ENCODE measurements around the gene HSDL1.

DNA sequence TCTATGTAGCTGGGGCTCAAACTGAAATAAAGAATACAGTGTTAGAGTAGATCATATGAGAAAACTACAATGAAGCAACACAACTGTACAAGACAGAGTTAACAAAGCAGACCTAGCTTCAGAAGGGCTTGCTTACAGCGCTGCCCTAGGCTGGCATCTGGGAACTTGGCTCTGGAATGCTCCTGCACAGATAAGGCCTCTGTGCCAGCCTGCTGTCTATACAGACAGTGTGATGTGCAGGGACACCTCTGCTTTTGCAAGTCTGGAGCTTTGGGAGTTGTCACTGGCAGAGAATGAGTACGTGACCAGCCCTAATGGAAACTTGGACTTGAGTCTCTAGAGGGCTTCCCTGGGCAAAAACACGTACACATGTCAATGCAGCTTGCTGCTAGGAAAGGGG, 70.3 kb downstream of the HSDL1 start:
- TF ChIP-seq SP1 (IDR thresholded peaks at IDR 0.05; ENCODE audit: low read depth, low read length) (no peak), ATF2 (IDR thresholded peaks at IDR 0.05; ENCODE audit: low read length) (no peak), RAD21 (IDR thresholded peaks at IDR 0.05 in 1 of 2, conservative IDR thresholded peaks at IDR 0.05 in 1 of 2; ENCODE audit: low read depth in 2 of 2, low read length in 2 of 2) (no peak), CTCF (IDR thresholded peaks at IDR 0.05; ENCODE audit: control extremely low read depth in 1 of 3, insufficient read depth in 1 of 3, low read depth in 1 of 3, low read length in 3 of 3) (no peak), EP300 (IDR thresholded peaks at IDR 0.05; ENCODE audit: borderline replicate concordance in 1 of 2, low read depth in 2 of 2, low read length in 2 of 2) (no peak), TEAD4 (IDR thresholded peaks at IDR 0.05; ENCODE audit: low read depth, low read length) (no peak), HDAC6 (IDR thresholded peaks at IDR 0.05; ENCODE audit: low read depth, low read length) (no peak), CBX5 (IDR thresholded peaks at IDR 0.05; ENCODE audit: low read depth, low read length) (no peak), EZH2 (IDR thresholded peaks at IDR 0.05; ENCODE audit: low read depth, low read length, severe bottlenecking) (no peak), KDM5A (IDR thresholded peaks at IDR 0.05; ENCODE audit: low read length) (no peak), ZNF274 (IDR thresholded peaks at IDR 0.05; ENCODE audit: borderline replicate concordance, extremely low read depth, low read length) (no peak), MAFK (IDR thresholded peaks at IDR 0.05; ENCODE audit: low read depth, low read length) (no peak)
